ENCODE results near the gene ZBTB16. TPM values are rescaled to one million over a fixed set of nuclear protein-coding genes. Genes with fewer than 3 reads are reported as not detected.

Gene ZBTB16
- total and polyA plus RNA-seq, 2 of the 13 experiments (the other 11 are each of a cell fraction or from before 2014, with no cell fraction given): not detected

DNA sequence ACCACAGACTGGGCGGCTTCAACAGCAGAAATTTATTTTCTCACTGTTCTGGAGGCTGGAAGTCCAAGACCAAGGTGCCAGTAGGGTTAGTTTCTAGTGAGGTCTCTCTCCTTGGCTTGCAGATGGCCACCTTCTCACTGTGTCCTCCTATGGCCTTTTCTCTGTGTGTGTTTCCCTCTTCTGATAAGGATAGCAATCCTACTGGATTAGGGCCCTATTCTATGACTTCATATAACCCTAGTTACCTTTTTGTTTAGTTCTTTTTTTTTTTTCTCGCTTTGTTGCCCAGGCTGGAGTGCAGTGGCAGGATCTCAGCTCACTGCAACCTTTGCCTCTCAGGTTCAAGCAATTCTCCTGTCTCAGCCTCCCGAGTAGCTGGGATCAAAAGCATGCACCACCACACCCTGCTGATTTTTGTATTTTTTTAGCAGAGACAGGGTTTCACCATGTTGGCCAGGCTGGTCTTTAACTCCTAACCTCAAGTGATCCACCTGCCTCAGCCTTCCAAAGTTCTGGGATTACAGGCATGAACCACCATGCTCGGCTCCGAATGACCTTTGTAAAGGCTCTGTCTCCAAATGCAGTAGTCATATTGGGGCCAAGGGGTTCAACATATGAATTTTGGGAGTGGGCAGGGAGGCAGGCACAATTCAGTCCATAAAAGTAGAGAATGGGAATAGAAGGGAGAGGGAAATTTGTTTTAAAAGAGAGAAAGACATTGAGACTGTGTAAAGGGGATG lies 211.2 kb downstream of the ZBTB16 start:
- Histone ChIP-seq H3K36me3 (replicated peaks in 1 of 2; ENCODE audit: control insufficient read depth in 1 of 2, insufficient read depth in 2 of 2, low read length in 2 of 2) (no peaks in the 10 kb centered on the region), H2AFZ (ENCODE audit: low read length) (no peak overlapping the region), H3K79me2 (ENCODE audit: insufficient read depth, low read length) (no peaks in the 10 kb centered on the region), H3K27ac (ENCODE audit: extremely low read length, insufficient read depth, low read length) (no peak overlapping the region), H3K27me3 (ENCODE audit: control insufficient read depth in 1 of 2, insufficient read depth in 2 of 2, low read length in 2 of 2) (peaks cover 3 to 28% of the 10 kb centered on the region in 2 experiments; a peak in 4 of 5 replicates), H3K4me1 (ENCODE audit: insufficient read depth, low read length) (no peaks in the 10 kb centered on the region), H3K4me2 (ENCODE audit: low read depth, low read length) (no peak overlapping the region), H3K9ac (ENCODE audit: insufficient read depth, low read depth, low read length) (no peak overlapping the region), H3K4me3 (replicated peaks in 1 of 3; ENCODE audit: insufficient read depth in 1 of 3, low read depth in 2 of 3, low read length in 3 of 3) (no peak overlapping the region), H3K9me3 (ENCODE audit: low read length) (no peaks in the 10 kb centered on the region), H4K20me1 (ENCODE audit: insufficient read depth, low read length) (no peaks in the 10 kb centered on the region)
- FAIRE-seq: no peak
- DNase-seq (ENCODE audit: low spot score): no peak
- intact Hi-C loops (cut with micrococcal nuclease; ENCODE audit: unreplicated experiment): no loop called here
- BruUV-seq (replicated peaks): no TSS peak
- 0% methylated on average over 5 of the region's 5 CpGs for WGBS (ENCODE audit: low lambda C conversion rate)
- POLR2A ChIA-PET: no interaction called here
- in situ Hi-C loops (cut with HindIII; ENCODE audit: extremely low pct_ligation_motif_present, low pct_unique_long_range_greater_than_20kb): loop anchor here (25.0 kb wide), 1 partner anchor 458 kb away; no protein-coding TSS in a partner anchor
- no peak for ATAC-seq
- CTCF ChIA-PET (ENCODE audit: low intra/inter-chr PET ratio, low total read pairs): no interaction called here
- TF ChIP-seq ARNTL (CRISPR knock-in tag; IDR thresholded peaks at IDR 0.05) (no peak), ZMYM4 (CRISPR knock-in tag; IDR thresholded peaks at IDR 0.05) (no peak), ZNF432 (CRISPR knock-in tag; IDR thresholded peaks at IDR 0.05; ENCODE audit: borderline replicate concordance) (no peak), XRCC5 (optimal IDR thresholded peaks at IDR 0.05; ENCODE audit: low read length) (no peak), SIN3B (IDR thresholded peaks at IDR 0.05; ENCODE audit: low read length) (no peak), TFDP1 (CRISPR knock-in tag; IDR thresholded peaks at IDR 0.05; ENCODE audit: borderline replicate concordance) (no peak), ATF5 (CRISPR knock-in tag; IDR thresholded peaks at IDR 0.05; ENCODE audit: low read depth) (no peak), SRSF1 (optimal IDR thresholded peaks at IDR 0.05; ENCODE audit: low read depth, low read length) (no peak), NR2F6 (IDR thresholded peaks at IDR 0.05) (no peak), NR2F6 (CRISPR knock-in tag; IDR thresholded peaks at IDR 0.05) (no peak), ETV5 (CRISPR knock-in tag; IDR thresholded peaks at IDR 0.05; ENCODE audit: borderline replicate concordance) (no peak), ZSCAN22 (CRISPR knock-in tag; IDR thresholded peaks at IDR 0.05) (no peak), ZNF614 (CRISPR knock-in tag; IDR thresholded peaks at IDR 0.05; ENCODE audit: borderline replicate concordance) (no peak), ZNF879 (CRISPR knock-in tag; IDR thresholded peaks at IDR 0.05) (no peak), UBTF (CRISPR knock-in tag; IDR thresholded peaks at IDR 0.05) (no peak)
- TF ChIP-seq, protein P1, sequence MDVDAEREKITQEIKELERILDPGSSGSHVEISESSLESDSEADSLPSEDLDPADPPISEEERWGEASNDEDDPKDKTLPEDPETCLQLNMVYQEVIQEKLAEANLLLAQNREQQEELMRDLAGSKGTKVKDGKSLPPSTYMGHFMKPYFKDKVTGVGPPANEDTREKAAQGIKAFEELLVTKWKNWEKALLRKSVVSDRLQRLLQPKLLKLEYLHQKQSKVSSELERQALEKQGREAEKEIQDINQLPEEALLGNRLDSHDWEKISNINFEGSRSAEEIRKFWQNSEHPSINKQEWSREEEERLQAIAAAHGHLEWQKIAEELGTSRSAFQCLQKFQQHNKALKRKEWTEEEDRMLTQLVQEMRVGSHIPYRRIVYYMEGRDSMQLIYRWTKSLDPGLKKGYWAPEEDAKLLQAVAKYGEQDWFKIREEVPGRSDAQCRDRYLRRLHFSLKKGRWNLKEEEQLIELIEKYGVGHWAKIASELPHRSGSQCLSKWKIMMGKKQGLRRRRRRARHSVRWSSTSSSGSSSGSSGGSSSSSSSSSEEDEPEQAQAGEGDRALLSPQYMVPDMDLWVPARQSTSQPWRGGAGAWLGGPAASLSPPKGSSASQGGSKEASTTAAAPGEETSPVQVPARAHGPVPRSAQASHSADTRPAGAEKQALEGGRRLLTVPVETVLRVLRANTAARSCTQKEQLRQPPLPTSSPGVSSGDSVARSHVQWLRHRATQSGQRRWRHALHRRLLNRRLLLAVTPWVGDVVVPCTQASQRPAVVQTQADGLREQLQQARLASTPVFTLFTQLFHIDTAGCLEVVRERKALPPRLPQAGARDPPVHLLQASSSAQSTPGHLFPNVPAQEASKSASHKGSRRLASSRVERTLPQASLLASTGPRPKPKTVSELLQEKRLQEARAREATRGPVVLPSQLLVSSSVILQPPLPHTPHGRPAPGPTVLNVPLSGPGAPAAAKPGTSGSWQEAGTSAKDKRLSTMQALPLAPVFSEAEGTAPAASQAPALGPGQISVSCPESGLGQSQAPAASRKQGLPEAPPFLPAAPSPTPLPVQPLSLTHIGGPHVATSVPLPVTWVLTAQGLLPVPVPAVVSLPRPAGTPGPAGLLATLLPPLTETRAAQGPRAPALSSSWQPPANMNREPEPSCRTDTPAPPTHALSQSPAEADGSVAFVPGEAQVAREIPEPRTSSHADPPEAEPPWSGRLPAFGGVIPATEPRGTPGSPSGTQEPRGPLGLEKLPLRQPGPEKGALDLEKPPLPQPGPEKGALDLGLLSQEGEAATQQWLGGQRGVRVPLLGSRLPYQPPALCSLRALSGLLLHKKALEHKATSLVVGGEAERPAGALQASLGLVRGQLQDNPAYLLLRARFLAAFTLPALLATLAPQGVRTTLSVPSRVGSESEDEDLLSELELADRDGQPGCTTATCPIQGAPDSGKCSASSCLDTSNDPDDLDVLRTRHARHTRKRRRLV (CRISPR knock-in tag; IDR thresholded peaks at IDR 0.05): no peak

Measured in HepG2 (cell line).